DMS79 (cell line): ENCODE data around the gene FAM89B.

ENCODE experiments used
- DNase-seq: peaks from one replicate; lab custom pipeline; 2025; lab: John Stamatoyannopoulos, UW

The FAM89B gene

GRCh38 chr11:65610404-65610803 is 38.1 kb downstream of the FAM89B start:
- no peak for DNase-seq

- DNase-seq: no peak
Observed at GRCh38 chr11:65611028-65611757, 38.9 kb downstream of the FAM89B start.

DNA sequence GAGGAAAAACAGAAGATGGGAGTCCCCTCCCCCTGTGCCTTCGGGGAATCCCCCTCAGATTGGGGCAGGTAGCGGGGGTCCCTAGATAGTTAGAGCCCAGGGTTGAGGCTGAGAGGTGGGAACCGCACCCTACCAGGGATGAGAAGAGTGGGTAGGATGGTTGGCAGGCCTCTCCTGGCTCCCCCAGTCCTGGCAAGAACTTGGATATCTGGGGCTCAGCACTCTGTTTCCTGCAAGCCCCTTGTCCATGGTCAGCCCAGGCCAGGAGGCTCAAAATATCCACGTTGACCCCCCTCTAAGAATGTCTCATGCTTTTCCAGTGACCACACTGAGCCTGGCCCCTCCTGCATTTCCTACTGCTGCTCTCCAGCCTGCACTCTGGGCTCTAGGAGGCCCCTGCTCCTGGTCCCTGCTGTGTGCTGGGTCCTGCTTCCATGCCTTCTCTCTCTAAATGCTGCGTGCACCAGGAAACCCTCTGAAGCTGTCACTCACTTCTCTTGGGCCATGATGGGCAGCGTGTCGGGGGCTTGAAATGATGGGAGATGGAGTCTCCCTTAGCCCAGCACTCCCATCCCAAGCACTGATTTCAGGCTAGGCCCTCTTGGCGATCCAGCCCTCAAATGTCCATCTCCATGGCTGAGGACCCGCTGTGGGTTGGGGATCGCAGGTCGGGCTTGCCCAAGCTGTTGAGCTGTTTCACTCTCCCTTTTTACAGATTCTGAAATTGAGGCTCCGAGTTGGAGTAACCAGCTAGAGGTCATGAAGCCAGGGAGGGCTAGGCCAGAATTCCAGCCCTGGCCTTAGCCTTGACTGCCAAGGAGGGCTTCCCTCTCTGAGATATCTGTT is 39.6 kb downstream of the FAM89B start:
- DNase-seq: no peak

DNA sequence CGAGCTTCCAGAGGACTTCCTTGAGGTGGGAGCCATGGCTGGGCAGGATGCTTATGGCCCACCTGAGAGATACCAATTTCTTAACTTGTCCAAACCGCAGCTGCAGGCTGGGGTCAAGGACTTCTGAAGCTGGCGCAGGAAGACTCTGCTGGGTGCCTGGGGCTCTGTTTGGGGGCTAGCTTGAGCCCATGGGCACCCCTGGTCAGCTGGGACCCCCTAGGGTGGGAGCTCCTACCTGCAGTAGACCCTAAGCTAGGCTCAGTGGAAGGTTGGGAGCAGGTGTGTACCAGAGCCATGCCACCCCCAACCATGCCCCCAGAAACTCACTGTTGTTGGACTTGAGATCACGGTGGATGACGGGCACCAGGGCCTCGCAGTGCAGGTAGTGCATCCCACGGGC is 40.4 kb downstream of the FAM89B start:
- no peak for DNase-seq

- DNase-seq: no peak
Observed at GRCh38 chr11:65613091-65613928, 41.0 kb downstream of the FAM89B start.

- DNase-seq: peak; percentile 100
Observed at GRCh38 chr11:65615229-65615949, 43.1 kb downstream of the FAM89B start, which contains the start of gene PCNX3. Gene PCNX3, plus strand, starts transcription at chr11:65615776. Its CDS starts 536 bp downstream, at chr11:65616312.

- no peak for DNase-seq
Observed at GRCh38 chr11:65615950-65616574, 43.7 kb downstream of the FAM89B start.

GRCh38 chr11:65616575-65617001 is 44.2 kb downstream of the FAM89B start:
- DNase-seq: no peak

DNA sequence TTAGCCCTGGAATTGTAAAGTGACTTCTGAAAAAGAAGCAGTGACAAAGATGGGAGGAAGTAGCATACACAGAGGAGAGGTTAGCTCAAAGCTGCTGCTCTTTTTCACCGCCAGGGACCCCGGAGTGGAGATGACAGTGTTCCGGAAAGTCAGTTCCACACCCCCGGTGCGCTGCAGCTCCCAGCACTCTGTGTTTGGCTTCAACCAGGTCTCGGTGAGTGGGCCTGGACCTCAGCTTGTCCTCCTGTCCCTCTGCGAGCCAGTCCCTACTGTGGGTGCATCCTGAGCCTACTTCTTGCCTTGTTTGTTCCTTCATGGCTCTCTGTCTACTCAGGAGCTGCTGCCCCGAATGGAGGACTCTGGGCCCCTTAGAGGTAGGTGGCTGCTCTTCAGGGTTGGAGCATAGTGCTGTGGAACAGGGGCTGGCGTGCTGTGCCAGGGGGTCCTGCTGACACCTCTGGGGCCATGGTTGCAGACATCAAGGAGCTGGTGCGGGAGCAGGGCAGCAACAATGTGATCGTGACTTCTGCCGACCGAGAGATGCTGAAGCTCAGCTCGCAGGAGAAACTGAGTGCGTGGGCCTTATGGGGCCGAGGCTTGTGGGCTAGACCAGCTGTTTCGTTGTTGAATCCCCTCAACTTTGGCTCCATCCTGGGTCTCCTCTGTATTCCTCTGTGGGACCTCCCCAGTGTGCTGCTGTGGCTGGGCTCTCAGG is 45.0 kb downstream of the FAM89B start:
- DNase-seq: no peak

- no peak for DNase-seq
Observed at GRCh38 chr11:65617990-65618751, 45.8 kb downstream of the FAM89B start.

DNA sequence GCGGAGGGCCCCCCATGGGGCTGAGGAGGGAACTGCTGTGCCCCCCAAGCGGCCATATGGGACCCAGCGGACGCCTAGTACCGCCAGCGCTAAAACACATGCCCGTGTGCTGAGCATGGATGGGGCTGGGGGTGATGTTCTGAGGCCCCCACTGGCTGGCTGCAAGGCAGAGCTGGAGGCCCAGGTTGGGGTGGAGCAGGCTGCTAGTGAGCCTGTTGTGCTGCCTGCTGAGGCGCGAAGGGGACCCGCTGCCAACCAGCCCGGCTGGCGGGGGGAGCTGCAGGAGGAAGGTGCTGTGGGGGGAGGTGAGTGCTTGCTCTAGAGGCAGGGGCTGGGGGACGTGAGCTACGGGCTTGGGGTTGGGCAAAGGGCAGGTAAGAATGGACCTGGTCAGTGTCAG is 46.4 kb downstream of the FAM89B start:
- no peak for DNase-seq

GRCh38 chr11:65619281-65619928 is 47.1 kb downstream of the FAM89B start:
- no peak for DNase-seq

GRCh38 chr11:65620666-65621065 is 48.3 kb downstream of the FAM89B start:
- no peak for DNase-seq

GRCh38 chr11:65621460-65621859 is 49.1 kb downstream of the FAM89B start:
- DNase-seq: no peak

DNA sequence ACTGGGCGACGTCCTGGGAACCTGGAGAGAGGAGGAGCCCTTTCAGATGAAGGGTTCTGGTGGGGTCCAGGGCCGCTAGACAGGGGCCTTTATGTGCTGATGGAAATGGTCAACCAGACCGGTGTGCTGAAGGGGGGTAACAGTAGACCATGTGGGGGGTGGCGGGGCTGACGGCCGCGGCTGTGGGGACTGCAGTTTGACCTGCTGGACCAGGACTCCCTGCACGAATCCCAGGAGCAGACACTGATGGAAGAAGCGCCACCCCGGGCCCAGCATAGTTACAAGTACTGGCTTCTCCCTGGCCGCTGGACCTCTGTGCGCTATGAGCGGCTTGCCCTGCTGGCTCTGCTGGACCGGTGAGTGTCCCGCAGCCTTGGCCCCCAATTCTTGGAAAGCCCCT is 49.7 kb downstream of the FAM89B start:
- no peak for DNase-seq

DNA sequence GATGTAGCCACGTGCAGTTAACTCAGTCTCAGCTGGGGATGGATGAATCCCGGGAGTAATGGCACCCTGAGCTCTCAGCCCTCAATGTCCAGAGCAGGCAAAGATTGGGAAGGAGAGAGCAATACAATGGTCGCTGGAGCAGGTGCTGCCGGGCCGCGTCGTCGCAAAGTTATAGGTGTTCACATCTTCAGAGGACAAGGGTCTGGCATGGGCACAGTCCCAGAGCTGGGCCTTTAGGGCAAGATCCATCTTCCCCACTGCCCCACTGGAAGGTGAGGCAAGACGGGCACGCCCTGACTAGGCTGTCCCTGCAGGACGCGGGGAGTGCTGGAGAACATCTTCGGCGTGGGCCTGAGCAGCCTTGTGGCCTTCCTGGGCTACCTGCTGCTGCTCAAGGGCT is 50.8 kb downstream of the FAM89B start:
- no peak for DNase-seq
